OCI-LY1 (cell line): ENCODE results near the gene DTX2.

Experiments
- CTCF ChIP-seq: fragments of 200-600 bp; sonication (generic), shearing (Covaris generic); IDR thresholded peaks from 2 replicates; pipeline ENCODE4 v1.5.1; 2017; ENCODE audit warnings: mild to moderate bottlenecking, antibody characterized with exemption, low read length, moderate library complexity, mixed read lengths
- EZH2 ChIP-seq: fragments of 200-600 bp; sonication (generic), shearing (Covaris generic); IDR thresholded peaks from 2 replicates; pipeline ENCODE4 v1.8.0; 2017; ENCODE audit warnings: borderline replicate concordance, mixed run types, mild to moderate bottlenecking, antibody characterized with exemption, low read length, moderate library complexity, mixed read lengths

- TF ChIP-seq CTCF (no peak), EZH2 (no peak)
These were observed 43.9 kb downstream of the DTX2 start for GRCh38 chr7:76505168-76506080.
